Activated CD8-positive, alpha-beta memory T cell treated with anti-CD3 and anti-CD28 coated beads for 48 hours (primary cell): ENCODE results near the gene STX2.

Experiments
- DNase-seq, 3 experiments: peaks; one replicate each; pipeline ENCODE4 v3.0.0-alpha.2; 2020; ENCODE audit warnings: low read depth in 2 of 3, low spot score in 2 of 3

Gene STX2

DNA sequence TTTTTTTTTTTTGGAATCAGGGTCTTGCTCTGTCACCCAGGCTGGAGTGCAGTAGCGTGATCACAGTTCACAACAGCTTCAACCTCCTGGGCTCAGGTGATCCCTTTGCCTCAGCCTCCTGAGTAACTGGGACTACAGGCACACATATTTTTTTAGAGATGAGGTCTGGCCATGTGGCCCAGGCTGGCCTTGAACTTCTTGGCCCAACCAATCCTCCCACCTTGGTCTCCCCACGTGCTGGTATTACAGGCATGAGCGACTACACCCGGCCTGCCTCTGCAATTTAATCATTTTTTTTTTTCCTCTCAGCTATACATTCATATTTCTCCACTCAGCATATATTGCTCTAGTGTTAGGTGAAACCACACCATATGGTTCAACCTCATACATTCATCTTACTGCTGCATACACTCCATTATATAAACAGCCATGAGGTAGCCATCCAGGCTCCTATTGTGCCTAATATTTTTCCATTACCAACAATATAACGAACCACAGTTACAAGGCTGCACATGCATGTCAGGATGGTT is 7.1 kb downstream of the STX2 start:
- no peak for DNase-seq

DNA sequence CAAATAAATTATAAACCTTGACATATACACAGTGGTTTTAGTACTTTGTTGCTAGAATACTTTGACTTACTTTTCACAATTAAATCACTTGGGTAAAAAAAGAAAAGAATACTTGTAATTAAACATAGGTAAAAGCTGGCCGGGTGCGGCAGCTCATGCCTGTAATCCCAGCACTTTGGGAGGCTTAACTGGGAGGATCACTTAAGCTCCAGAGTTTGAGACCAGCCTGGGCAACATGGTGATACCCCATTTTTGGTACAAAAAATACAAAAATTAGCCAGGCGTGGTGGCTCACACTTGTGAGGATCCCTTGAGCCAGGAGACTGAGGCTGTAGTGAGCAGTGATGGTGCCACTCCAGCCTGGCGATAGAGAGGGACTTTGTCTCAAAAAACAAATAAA is 7.8 kb downstream of the STX2 start:
- no peak for DNase-seq

DNA sequence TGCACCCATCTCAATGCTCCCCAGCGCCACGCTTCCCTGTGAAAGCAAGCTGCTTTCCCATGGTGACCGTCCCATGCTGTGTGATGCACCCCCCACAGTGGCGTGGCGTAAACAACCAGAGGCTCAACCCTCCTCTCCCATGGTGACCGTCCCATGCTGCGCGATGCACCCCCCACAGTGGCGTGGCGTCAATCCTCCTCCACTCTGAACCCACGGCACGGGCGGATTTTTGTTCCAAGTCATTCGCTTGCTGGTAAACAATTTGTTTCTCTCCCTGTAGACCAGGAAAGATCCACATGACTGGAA is 8.9 kb downstream of the STX2 start:
- DNase-seq, result no peak

- DNase-seq, result no peak
These were observed 9.4 kb downstream of the STX2 start for GRCh38 chr12:130829391-130830245.

- DNase-seq, result no peak
These were observed 10.2 kb downstream of the STX2 start for GRCh38 chr12:130828895-130829294.

- no peak for DNase-seq
These were observed 11.6 kb downstream of the STX2 start for GRCh38 chr12:130827432-130827831.

DNA sequence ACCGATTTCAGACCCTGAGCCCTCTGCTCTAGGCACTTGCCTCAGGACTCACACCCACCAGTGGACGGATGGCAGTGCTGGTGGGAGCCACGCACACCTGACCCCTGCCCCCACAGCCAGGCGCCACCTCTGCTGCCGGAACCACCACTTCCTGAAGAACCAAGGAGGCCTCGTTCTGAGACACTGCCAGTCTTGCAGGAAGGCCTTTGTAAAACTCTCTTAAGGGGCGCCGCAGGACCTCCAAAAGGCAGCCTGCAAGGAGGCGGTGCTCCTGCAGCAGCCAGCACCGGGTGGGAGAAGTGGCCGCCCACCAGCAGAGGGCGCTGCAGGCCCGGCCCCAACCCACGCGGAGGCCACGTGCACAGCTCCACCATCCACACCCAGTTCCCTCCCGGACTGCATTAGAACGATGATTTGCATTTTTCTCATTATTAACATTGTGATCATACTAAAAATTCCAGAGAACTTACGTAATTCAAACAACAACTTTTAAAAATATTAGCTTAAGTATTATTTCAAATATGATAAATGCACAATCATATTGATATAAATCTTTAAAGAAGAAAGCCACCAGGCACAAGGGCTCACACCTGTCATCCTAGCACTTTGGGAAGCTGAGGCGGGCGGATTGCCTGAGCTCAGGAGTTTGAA is 12.8 kb downstream of the STX2 start:
- peak; percentile 68 to 74 (median 68) for DNase-seq

- no peak for DNase-seq
These were observed 13.3 kb downstream of the STX2 start for GRCh38 chr12:130825771-130826150.

DNA sequence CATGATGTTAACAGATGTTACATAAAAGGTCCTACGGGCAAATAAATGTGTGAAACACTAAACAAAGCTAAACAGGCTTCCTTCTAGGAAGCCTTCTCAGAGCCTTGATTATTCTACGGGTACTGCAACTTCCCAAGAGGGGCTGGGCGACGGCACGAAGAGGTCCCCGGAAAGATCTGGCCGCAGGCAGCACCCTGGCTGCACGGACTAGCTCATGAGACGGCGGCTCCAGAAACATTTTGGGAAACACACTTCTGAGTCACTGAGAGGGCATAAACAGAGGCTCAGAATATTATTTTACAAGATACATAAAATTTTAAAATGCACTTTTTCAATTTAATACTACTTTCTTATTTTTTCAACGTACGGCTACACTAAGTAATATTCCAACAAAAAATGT is 19.4 kb downstream of the STX2 start:
- DNase-seq, result no peak

DNA sequence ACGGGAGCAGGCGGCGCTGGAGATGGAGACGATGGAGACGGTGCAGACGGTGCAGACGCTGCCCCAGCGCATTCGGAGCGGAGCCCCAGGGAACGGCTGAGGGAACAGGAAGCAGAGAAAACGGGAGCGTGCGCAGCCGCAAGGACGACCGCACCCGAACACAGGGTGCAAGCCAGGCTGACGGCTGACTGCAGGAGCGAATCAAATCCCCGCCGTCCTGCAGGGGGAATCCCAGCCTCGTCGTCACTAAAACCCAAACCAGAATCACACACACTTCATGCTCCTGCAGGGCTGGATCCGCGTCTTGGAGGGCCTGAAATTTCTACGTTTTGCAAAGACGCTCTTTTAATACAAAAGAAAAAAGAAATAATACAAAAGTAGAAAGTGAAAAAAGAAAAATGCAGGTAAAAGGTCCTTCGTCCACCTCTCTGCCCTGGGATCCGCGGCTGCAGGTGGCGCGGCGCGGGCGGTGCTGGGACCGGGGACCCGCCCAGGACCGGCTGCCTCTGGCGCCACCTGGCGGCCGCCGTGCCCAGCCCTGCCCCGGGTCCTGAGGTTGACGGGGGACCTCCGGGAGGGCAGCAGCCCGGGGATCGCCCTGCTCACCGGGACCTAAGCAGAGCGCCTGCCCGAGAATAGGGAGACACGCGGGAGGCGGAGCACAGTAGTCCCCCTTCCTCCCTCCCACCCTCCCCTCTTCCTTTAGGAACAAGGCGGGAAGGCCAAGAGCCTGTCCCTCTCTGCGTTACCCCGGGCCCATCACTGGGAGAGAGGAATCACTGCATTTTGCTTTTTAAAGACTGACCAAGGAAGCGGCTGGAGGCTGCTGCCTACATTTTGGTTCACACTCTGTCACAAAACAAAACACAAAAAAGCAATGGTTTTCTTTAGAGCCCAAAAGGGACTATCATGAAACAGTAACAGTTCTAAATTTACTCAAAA is 20.1 kb downstream of the STX2 start:
- peak; percentile 57 to 69 (median 59) for DNase-seq

- DNase-seq, result no peak
These were observed 20.8 kb downstream of the STX2 start for GRCh38 chr12:130818272-130818634.

DNA sequence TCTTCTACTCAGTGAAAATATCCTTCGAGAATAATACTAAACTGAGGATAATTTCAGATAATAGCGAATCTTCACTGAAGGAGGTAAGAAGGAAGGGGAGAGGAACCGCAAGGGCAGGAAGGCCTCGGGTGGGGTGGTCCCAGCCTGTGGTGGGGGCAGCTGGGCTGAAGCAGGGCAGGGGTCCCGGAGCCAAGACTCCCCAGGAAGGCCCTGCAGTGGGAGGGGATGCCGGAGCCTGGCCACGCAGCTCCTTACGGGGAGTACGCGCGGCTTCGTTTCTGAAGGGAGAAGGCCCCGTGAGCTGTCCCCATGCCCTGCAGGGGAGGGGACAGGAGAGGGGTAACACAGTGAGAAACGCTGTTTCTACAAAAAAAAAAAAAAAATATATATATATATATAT is 21.2 kb downstream of the STX2 start:
- no peak for DNase-seq

- no peak for DNase-seq
These were observed 23.0 kb downstream of the STX2 start for GRCh38 chr12:130816097-130816496.

DNA sequence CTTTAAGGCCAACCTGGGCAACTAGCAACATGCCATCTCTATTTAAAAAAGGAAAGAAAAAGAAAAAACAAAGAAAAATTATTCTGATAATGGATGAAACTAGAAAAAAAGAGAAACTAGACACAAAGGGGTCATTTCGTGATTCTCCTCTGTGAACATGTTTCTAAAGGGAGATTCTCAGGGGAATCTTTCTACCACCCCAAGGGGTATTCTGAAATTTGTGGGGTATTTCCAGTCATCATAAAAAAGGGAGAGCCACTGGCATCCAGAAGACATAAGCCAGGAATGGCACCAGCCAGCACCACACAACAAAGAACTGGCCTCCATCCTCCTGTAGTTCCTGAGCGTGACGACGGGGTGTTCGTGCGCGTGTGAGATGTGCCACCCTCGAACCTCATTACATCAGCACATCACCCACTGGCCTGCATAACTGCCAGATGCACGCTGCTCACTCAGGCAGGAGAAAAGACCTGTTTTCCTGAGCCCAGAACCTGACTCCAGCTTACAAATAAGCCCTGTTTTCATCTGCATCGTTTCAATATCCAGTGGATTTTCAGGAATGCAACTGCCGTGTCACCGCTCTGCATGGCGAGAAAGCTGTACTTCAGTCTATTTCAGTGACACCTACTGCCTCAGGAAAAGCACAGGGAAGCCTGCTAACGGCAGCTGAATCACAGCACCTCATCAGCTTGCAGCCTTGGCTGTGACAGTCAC is 23.9 kb downstream of the STX2 start:
- no peak for DNase-seq

DNA sequence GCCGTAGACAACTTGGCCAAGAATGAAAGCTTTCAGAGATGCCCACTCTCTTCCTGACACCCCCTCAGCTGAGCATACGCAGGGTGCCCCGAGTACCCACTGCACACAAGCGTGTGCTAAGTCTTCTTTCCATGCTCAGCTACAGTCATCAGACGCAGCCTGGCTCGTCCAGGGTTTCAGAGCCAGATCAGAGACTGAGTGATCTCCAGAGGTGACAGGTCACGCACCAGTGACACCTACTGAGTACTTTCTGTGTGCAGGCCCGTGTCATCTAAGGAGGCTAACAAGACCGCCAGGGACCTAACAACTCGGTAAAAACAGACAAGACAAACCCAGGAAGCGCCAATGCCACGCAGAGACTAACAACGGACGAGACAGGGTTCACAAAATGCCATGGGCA is 25.1 kb downstream of the STX2 start:
- DNase-seq, result no peak

- no peak for DNase-seq
These were observed 25.6 kb downstream of the STX2 start for GRCh38 chr12:130813436-130813835.

GRCh38 chr12:130809791-130810190 is 29.3 kb downstream of the STX2 start:
- DNase-seq, result no peak

GRCh38 chr12:130807309-130807708 is 31.7 kb downstream of the STX2 start:
- no peak for DNase-seq

DNA sequence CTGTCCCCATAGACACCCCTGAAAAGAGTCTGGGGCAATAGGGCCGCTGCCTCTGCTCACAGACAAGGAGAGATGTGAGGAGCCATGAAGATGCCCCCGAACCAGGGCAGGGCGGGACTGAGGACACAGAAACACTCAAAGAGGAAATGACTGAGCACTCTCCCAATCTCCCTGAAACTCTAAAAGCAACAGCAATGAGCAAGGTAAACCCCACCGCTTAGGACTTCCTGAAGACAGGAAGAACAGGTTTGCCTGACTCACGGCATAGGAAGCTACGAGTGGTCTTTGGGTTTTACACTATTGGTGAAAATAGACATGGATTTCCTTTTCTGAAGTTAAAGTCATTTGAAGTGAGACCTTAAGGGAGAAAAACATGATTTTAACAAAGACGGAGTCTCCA is 32.5 kb downstream of the STX2 start:
- no peak for DNase-seq

GRCh38 chr12:130805635-130806034 is 33.4 kb downstream of the STX2 start:
- no peak for DNase-seq

DNA sequence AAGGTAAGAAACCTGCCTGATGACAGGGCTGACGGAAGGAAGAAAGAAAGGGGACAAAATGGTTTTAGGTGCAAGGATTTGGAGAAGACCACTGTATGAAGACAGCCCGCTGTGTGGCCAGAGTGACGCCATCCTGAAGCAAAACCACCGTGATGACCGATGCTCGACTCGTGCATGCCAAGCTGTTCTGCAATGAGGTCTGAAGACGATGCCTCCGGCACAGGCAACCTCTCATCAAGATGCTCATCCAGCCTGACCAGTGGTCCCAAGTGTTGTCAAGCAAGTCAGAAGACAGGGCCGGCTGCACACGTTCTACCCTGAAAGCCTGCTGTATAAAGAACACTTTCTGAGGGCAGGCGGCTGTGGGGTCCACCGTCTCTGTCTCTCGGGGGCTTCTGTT is 34.8 kb downstream of the STX2 start:
- no peak for DNase-seq
